GM21723 (cell line): ENCODE results near the gene ANKRD10.

Source experiments
- ATAC-seq: cut with Tn5 transposase; IDR thresholded peaks from one replicate; pipeline ENCODE4 v1.9.1; 2021; ENCODE audit warnings: mild to moderate bottlenecking, moderate library complexity; ENCODE audit not compliant: unreplicated experiment

The ANKRD10 gene

GRCh38 chr13:110835721-110836604 lies 78.9 kb downstream of the ANKRD10 start:
- ATAC-seq: no peak

- ATAC-seq: no peak
These were observed 80.3 kb downstream of the ANKRD10 start for GRCh38 chr13:110834572-110834971.

GRCh38 chr13:110832531-110832930 lies 82.3 kb downstream of the ANKRD10 start:
- ATAC-seq: no peak

- ATAC-seq: no peak
These were observed 82.7 kb downstream of the ANKRD10 start for GRCh38 chr13:110832205-110832479.

- no peak for ATAC-seq
These were observed 83.2 kb downstream of the ANKRD10 start for GRCh38 chr13:110831437-110832204.

GRCh38 chr13:110830800-110831371 lies 84.0 kb downstream of the ANKRD10 start:
- no peak for ATAC-seq

- ATAC-seq: no peak
These were observed 84.5 kb downstream of the ANKRD10 start for GRCh38 chr13:110830331-110830730.

GRCh38 chr13:110829486-110829885 lies 85.4 kb downstream of the ANKRD10 start:
- ATAC-seq: no peak

GRCh38 chr13:110828705-110829104 lies 86.2 kb downstream of the ANKRD10 start:
- no peak for ATAC-seq
